ENCODE results near the gene CAPN12. TPM values are rescaled to one million over a fixed set of nuclear protein-coding genes. Genes with fewer than 3 reads are reported as not detected.

Gene CAPN12
- total RNA-seq, 1 experiment from 2014 or later: 8.8 TPM

GRCh38 chr19:38684078-38684861, 60.0 kb downstream of the CAPN12 start:
- Histone ChIP-seq H3K79me2 (ENCODE audit: insufficient read depth, low read length) (peaks cover 89% of the 10 kb centered on the region), H2AFZ (ENCODE audit: low read depth, low read length, poor library complexity, severe bottlenecking) (no peak overlapping the region), H3K4me1 (ENCODE audit: control insufficient read depth in 1 of 2, insufficient read depth in 2 of 2, low read length in 2 of 2) (peaks cover 83 to 99% of the 10 kb centered on the region in 2 experiments), H3K9me3 (ENCODE audit: control insufficient read depth in 1 of 2, insufficient read depth in 1 of 2, low read depth in 1 of 2, low read length in 2 of 2) (peaks cover 0 to 5% of the 10 kb centered on the region in 2 experiments; a peak in 1 of 4 replicates), H3K27me3 (ENCODE audit: insufficient read depth, low read length) (no peaks in the 10 kb centered on the region), H3K4me3 (replicated peaks in 1 of 2; ENCODE audit: low read depth in 1 of 2, low read length in 2 of 2) (peak overlapping the region; percentile 36 to 53), H3K4me2 (ENCODE audit: low read length) (peak overlapping the region; percentile 86), H4K20me1 (ENCODE audit: insufficient read depth) (no peaks in the 10 kb centered on the region), H3K36me3 (ENCODE audit: control insufficient read depth in 1 of 2, insufficient read depth in 2 of 2, low read length in 2 of 2) (peaks cover 0 to 31% of the 10 kb centered on the region in 2 experiments; a peak in 2 of 4 replicates), H3K27ac (ENCODE audit: low read depth, low read length) (peak overlapping the region; percentile 98), H3K9me2 (ENCODE audit: insufficient read depth) (no peaks in the 10 kb centered on the region), H3K9ac (ENCODE audit: low read length) (peak overlapping the region; percentile 83)
- POLR2A ChIA-PET: interaction anchor here (1.0 to 2.5 kb wide), 6 partner anchors 9 to 165 kb away, joined by 4 to 25 read pairs (median 6); partner anchors contain the start of gene ACTN4
- ATAC-seq (peak; percentile 71), DNase-seq (ENCODE audit: low read depth, low spot score) (peak; percentile 93)
- RAD21 ChIA-PET (ENCODE audit: low non-redundant PET in 1 of 2, low total read pairs in 2 of 2, uncharacterized antibody in 2 of 2, unreplicated experiment in 2 of 2): no interaction called here
- no TSS peak for BruUV-seq (replicated peaks)
- intact Hi-C loops (cut with micrococcal nuclease): loop anchor here (1.0 to 5.0 kb wide), 2 partner anchors 9 to 168 kb away; no protein-coding TSS in a partner anchor
- CTCF ChIA-PET: interaction anchor here (0.9 to 2.1 kb wide), 4 partner anchors 9 to 281 kb away, joined by 3 to 10 read pairs (median 4); partner anchors contain the start of genes FAM98C, MRPS12 and SARS2
- no peak for TF ChIP-seq REST (IDR thresholded peaks at IDR 0.05; ENCODE audit: low read depth)
- no peak for TF ChIP-seq ZNF274 (IDR thresholded peaks at IDR 0.05; ENCODE audit: low read depth, low read length)
- TF ChIP-seq CBX3 (IDR thresholded peaks at IDR 0.05; ENCODE audit: low read depth): no peak
- TF ChIP-seq ZFX (IDR thresholded peaks at IDR 0.05): no peak
- peak; percentile 24 for TF ChIP-seq MAX (IDR thresholded peaks at IDR 0.05)
- TF ChIP-seq POLR2AphosphoS5 (IDR thresholded peaks at IDR 0.05; ENCODE audit: low read depth, low read length): peak; percentile 59
- no peak for TF ChIP-seq EZH2phosphoT487 (IDR thresholded peaks at IDR 0.05; ENCODE audit: borderline replicate concordance)
- TF ChIP-seq POLR2A (IDR thresholded peaks at IDR 0.05; ENCODE audit: borderline replicate concordance, extremely low read depth, insufficient read depth, insufficient read length): no peak
- TF ChIP-seq SP1 (IDR thresholded peaks at IDR 0.05; ENCODE audit: low read depth): peak; percentile 67
- no peak for TF ChIP-seq ELF1 (IDR thresholded peaks at IDR 0.05; ENCODE audit: borderline replicate concordance, low read depth)
- TF ChIP-seq RAD21 (IDR thresholded peaks at IDR 0.05; ENCODE audit: low read depth): peak; percentile 16; the same call in 1 of the 2 replicates
- peak; percentile 56; the same call in 1 of the 2 replicates for TF ChIP-seq JUND (IDR thresholded peaks at IDR 0.05)
- TF ChIP-seq ZBTB33 (IDR thresholded peaks at IDR 0.05; ENCODE audit: extremely low read depth, insufficient replicate concordance, low read length): no peak
- no peak for TF ChIP-seq YY1 (IDR thresholded peaks at IDR 0.05; ENCODE audit: extremely low read depth, insufficient replicate concordance, low read depth, low read length)
- no peak for TF ChIP-seq CTCF (IDR thresholded peaks at IDR 0.05 in 2 of 3, conservative IDR thresholded peaks at IDR 0.05 in 1 of 3; ENCODE audit: borderline replicate concordance in 1 of 3, insufficient read depth in 1 of 3, low read depth in 2 of 3, low read length in 2 of 3)
- no peak for TF ChIP-seq SRF (IDR thresholded peaks at IDR 0.05; ENCODE audit: low read depth)
- TF ChIP-seq EGR1 (IDR thresholded peaks at IDR 0.05; ENCODE audit: low read depth): no peak
- no peak for TF ChIP-seq EZH2 (IDR thresholded peaks at IDR 0.05)
